Measurements from ENCODE around the gene EPB41L4A.
"Not testable (repeated sequence)": the region's sequence is repeated elsewhere in the genome, so short reads cannot be mapped to it uniquely, and the experiment has no call there.

EPB41L4A gene

DNA sequence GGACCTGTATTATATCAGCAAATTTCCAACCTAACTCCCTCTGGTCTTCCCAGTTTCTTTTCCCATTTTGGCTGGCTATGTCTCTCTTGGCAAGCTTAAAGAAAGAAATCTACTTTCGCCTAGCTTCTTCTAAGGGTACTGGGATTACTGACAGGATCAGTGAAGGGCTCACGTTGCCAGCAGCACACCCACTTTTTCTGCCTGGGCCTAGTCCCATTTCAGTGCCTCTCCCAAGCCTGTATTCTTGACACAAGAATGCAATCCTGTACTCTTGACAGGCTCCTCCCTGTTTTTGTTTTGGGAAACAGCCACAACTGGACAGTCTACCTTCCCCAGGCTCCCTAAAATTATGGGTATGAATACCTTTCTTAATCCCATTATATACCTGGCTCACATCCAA is 170.5 kb downstream of the EPB41L4A start:
- no peak for FAIRE-seq

DNA sequence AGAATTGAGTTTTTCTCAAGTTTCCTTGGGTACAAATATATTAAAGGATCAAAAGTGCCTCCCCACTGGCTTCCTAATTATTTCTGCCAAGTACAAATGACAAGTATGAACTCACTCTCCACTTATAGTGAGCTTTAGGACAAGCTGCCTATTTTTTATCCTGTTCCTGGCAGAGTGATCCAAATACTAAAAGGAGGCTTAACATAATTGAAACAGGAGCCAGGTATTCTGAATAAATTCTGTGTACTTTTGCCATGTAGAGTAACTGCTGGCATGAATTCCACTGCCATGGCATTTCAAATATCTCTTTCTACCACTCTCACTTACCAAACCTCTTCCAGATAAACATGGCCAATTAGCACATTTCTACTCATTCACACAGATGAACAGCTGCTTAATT is 171.1 kb downstream of the EPB41L4A start:
- FAIRE-seq: no peak

DNA sequence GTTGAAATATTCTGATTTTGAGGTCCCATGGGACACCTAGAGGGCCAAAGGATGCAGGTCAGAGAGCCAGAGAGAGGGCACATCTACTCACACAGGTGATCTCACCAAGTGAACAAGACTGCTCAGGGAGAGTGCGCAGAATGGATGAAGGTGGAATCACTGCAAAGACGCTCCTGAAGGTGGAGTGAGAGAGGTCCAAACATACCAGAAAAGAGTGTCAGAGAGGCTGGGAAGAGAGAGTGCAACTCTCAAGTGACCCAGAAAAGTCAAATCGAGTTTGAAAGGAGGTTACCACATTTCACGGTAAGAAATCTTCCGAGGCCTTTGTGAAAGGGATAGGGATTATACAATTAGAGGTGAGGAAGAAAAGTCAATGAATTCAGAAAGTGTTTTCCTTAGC is 173.4 kb downstream of the EPB41L4A start:
- no peak for FAIRE-seq

DNA sequence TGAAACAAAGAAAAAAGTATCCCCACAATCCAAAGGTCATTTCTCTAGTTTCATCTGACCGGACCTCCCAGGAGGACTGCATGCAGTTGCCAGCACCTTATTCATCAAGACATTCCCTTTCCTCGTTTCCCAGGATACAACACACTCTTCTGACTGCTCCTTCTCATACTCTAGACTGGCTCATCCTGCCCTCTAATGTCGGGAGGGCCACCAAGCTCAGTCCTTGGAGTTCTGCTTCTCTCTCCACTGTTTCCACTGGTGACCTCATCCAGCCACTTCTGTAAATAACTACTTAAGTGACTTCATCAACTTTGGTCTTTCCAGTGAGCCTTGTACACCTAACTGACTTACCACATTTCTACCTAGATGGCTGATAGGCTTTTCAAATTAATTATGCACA is 179.1 kb downstream of the EPB41L4A start:
- FAIRE-seq: no peak

DNA sequence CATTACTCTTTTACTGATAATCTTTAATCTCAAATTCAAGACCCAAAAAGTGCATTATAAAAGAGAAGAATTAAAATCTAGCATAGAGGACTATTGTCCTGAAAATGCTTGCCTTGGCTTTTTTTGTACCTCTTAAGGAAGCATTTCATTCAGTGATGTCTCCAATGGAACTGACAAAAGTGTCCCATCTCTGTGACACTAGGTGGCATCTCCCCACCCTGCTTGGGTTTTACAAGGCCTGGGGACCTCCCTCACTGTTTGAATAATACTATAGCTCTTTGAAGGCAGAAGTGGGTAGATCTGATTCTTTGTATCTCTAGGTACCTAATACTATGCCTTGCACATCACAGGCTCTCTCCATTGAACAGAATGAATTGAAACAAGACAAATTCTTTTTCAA is 180.6 kb downstream of the EPB41L4A start:
- FAIRE-seq: no peak

DNA sequence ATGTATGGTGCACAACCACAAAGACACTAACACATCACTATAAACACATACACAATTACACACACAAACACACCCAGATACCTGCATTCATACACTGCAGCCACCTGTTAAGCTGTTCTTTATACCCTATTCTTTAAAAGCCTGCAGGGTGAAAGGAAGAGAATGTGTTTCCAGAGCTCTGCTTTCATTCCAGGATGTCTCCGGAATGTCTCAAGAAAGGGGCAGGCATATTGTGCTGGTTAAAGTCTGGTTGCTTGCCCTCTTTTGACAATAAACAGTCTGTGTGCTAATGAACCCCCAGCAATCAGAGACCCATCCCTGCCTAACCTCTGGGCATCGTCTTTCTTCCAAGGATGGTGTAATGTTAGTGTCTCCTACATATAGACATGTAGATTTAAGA is 181.6 kb downstream of the EPB41L4A start:
- no peak for FAIRE-seq

DNA sequence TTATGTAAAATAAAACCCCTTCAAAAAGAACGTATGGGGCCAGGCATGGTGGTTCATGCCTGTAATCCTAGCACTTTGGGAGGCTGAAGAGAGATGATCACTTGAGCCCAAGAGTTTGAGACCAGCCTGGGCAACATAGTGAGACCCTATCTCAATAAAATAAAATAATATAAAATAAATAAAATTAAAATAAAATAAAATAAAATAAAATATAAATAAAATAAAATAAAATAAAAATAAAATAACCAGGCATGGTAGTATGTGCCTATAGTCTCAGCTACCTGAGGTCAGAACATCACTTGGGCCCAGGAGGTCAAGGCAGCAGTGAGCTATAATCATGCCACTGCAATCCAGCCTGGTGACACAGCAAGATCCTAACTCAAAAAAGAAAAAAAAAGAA is 185.1 kb downstream of the EPB41L4A start:
- FAIRE-seq: no peak

DNA sequence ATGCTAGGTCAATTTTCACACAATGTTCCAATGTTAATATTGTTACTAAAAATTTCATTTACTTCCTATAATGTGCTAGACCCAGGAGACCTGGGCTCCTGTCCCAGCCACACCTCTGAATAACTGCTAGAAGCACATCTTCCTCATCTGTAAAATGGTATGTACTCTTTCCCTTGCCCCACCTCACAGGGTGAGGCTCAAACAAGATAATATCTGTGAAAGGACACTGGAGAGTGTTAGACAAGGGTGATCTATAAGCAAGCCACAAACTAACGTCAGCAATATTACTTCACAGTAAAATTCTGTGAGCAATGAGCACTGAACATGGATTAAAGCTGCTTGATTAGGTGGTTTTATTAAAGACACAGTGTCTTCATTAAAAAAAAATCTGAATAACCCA is 186.4 kb downstream of the EPB41L4A start:
- no peak for FAIRE-seq

DNA sequence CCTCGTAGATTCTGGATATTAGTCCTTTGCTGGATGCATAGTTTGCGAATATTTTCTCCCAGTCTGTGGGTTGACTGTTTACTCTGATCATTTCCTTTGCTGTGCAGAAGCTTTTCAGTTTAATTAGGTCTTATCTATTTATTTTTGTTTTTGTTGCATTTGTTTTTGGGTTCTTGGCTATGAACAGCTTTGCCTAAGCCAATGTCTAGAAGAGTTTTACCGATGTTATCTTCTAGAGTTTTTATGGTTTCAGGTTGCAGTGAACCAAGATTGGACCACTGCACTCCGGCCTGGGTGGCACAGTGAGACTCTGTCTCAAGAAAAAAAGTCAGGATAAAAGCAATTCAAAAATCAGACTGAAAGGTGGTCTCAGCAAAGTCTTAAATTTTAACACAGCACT is 188.5 kb downstream of the EPB41L4A start:
- no peak for FAIRE-seq

DNA sequence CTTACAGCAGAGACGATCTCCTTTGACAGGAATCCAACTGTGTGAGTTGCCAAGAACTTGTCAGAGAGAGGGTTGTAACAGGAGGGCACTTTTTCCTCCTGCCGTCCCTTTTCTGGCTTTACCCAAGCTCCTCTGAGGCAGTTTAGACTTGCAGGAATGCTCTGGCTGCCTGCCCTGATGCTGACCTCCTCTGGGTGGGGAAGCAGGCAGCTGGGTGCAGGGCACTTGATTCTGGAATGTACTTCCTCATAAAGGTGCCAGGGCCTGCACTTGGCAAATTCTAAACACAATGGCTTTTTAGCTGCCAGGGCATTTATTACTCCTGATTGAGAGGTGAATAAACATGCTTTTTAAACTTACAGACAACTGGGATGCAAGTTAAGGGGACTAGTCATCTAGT is 190.4 kb downstream of the EPB41L4A start:
- FAIRE-seq: no peak

DNA sequence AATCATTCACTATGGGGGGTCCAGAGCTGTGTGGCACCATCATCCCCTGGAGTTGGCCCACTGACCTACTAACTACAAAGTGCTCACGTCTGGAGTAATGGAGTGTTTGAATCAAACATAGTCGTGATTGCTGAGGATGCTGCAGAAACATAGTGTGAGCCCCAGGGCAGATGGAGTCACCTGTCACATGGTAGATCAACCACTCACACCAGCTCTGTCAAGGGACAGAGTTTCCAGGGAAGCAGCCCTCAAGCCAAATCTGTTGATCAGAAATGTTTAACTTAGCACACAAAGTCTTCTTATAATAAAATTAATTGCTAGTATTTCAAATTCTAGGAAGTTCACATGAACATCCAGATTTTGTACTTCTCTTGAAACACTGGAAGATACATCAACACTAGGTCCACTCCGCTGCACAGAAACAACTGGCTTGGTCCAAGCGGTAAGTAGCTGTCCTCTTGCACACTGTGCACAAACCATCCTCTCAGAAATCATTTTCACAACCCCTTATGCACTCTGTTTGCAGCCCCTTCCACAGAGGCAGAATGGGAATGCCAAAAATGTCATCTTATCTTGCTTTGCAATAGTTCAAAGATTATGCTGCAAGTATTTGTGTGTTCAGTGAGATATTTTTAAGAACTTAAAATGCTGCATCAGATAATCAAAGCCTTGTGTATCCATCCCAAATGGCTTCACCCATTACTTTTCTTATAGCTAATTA is 191.0 kb downstream of the EPB41L4A start:
- no peak for FAIRE-seq

DNA sequence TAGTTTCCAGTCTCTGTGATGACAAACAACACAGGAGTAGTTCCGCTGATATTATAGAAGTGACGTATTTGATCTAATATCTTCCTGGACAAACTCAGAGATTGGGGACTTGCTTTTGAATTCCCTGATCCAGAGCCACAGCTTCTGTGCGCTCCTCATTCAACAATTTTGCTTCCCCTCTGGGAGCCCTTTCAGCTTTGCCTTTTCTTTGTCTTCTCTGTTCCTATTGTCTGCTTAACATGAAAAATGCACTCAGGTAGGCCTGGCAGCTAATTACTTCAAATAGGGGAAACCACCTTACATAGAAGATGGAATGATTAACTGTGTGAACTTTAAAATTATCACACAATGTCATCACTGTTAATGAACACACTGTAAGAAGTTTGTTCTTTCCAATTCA is 192.9 kb downstream of the EPB41L4A start:
- no peak for FAIRE-seq

DNA sequence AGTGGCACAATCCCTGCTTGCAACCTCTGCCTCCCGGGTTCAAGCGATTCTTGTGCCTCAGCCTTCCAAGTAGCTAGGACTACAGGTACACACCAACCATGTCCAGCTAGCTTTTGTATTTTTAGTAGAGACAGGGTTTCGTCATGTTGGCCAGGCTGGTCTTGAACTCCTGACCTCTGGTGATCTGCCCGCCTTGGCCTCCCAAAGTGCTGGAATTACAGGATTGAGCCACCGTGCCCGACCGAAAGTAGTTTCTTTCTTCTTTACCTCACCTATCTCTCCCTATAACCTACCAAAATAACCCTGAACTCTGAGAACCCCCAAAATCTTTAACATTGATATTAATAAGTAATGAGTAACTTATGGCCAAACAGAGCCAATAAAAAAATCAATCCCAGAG is 196.1 kb downstream of the EPB41L4A start:
- not testable (repeated sequence) for FAIRE-seq

DNA sequence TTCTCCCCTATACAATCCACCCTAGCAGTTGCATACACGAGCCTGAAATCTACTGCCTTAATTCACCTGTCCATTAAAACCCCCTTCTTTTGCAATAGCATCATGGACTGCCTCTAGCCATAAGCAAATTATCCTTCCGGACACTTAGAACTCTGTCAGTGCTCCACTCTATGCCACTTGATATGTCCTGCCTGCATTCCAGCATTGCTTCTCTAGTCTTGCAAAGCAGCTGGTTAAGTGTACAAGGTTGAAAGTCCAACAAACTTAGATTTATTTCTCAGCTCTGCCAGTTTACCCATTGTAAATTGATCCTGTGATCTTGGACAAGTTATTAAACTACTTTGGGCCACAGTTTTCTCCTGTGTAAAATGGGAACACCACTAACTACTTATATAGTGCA is 197.9 kb downstream of the EPB41L4A start:
- no peak for FAIRE-seq

DNA sequence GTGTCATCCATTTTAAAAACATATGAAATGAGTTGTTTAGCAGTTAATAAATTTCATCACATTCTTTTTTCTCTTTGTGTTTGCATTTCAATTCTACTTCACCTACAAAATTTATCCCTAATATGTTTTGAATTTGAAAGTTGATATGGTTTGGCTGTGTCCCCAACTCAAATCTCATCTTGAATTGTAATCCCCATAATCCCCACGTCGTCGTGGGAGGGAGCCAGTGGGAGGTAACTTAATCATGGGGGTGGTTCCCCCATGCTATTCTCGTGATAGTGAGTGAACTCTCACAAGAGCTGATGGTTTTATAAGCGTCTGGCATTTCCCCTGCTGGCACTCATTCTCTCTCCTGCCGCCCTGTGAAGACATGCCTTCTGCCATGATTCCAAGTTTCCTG is 200.1 kb downstream of the EPB41L4A start:
- FAIRE-seq: no peak

DNA sequence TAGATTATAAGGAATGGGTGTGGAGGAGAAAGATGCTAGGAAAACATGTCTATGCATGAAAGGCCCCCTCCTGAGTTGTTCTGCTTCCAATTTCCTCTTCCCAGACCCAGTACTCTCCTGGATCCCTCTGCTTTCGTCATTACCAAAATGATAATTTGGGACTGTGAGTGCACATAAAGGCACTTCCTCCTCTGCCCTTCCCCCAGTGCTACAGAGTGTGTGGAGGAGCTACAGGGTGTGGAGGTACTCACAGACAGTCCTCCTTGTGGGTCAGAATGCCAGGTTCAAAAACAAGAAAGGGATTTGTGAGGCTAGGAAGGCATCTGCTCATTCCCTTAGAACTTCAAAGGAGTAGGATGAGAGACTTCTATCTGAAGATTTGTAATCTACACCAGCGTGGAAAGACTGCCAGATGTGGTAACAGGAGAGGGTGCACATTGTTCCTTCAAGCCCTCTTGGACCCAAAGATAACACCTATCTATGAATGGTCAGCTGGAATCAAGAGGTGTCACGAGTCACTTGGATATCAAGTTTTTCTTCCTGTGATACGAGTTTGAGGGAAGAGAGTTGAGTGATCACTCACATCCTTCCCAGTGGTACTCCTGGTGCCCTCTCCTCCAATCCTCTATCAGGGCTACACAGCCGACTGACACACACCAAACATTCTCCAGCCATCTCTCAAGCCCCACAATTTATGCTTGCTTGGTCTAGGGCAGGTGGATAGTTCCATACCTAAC is 201.1 kb downstream of the EPB41L4A start:
- FAIRE-seq: no peak

DNA sequence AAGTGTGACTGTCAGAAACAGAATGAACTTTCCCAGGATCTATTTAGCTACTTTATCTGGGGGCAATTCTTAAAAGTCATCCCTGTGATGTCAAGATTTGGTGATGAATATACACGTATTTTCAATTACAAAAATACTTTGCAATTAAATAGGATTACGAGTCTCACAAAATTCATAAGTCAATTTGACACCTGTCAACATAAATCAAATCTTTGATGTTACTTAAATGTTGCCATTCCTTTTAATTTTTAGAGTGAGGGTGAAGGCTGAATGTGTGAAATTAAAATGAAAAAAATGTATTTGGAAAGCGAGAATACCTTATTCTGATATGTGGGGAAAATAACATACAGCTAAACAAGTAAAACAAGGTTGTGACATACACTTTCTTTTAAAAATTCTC is 202.9 kb downstream of the EPB41L4A start:
- FAIRE-seq: no peak

DNA sequence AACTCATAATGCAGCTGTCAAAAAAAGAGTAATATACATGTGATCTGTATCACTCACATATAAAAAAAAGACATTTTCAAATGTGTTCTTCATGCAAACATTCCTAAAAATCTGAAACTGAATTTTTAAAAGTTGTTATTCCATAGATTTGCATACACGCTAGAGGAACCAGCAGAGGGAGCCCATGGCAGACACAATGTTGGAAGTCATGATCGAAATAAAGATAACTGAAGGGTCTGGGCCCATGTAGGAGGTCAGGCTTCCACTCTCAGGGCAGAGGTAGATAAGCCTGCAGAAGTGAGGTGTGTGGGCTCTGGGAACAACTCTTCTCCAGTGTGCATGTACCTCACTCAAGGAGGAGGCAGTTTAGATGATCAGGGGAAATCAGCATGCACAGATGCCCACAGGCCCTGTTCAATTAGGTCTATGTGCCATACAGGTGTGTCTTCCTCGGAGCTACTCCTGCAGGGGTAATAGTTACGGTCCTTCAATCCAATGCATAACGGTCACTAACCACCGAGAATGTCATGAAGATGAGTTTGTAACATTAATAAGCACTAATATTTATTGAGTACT is 208.6 kb downstream of the EPB41L4A start:
- no peak for FAIRE-seq

DNA sequence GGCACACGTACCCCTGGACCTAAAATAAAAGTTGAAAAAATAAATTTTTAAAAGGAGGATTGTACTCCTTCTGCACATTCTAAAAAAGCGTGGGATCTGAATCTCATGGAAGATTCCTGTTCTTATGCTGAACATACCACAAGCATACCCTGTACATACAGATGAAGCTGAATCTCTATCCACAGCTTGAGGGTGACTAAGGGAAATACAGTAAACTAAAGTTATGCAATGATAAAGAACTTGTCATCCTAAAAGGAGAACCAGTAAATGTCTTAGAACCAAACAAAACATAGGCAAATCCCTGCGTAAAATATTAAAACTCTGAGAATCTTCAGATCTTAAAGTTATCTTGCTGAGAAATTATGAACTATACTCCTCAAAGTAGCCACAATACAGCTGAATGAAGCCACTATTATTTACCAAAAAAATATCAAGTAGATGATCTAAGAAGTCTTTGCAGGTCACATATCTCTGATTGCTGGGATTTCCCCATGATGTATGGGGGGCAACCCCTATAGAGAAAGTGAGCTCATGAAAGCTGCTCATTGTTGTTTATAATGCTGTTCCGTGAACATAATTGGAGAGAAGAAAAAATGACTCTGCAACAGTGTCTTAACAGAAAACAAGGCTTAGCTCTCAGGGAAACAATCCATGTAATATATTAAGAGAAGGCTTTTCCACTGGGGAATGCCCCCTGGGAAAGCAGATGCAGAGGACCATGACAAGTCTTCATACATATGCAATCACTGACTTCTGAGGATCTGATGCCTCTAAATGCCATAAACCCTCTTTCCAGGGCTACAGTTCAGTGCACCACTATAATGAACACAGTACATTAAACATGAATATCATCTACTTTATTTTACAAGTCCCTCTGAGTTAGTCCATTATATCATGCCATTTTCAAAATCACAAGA is 210.1 kb downstream of the EPB41L4A start:
- no peak for FAIRE-seq

DNA sequence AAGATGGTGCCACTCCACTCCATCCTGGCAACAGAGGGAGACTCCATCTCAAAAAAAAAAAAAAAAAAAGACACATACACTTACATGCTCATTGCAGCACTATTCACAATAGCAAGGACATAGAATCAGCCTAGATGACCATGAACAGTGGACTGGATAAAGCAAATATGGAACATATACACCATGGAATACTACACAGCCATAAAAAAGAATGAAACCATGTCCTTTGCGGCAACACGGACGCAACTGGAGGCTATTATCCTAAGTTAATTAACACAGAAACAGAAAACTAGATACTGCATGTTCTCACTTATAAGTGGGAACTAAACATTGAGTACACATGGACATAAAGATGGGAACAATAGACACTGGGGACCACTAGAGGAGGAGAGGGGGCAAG is 210.9 kb downstream of the EPB41L4A start:
- not testable (repeated sequence) for FAIRE-seq

DNA sequence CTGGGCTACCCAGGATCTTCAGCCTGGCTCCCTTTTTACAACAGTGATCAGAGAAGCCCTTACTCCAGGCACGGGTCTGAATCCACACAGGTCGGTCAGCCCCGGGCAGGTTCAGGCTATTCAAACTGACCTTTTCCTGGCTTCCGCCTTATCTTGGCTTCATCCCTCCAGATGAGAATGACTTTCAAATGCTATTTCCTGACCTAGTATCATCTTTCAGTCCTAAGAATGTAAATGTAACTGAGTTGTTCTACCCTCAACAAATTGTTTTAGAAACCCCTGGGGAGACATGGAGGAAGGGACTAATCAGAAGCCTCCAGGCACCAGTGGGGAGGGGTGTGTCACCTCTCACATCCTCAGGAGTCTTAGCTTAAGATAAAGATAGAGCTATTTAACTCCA is 213.2 kb downstream of the EPB41L4A start:
- no peak for FAIRE-seq

DNA sequence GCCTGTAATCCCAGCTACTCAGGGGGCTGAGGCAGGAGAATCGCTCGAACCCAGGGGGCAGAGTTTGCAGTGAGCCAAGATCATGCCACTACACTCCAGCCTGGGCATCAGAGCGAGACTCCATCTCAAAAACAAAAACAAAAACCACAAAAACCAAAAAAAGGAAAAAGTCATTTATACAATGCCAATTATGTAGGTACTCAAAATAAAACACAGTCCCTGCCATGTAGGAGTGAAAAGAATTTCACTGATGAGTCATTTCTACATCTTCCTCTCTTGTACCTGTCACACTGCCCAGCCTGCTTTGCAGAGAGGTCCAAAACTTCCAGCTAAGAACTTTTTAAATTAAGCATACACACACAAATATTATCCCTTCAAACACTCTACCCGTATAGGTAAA is 215.8 kb downstream of the EPB41L4A start:
- no peak for FAIRE-seq

DNA sequence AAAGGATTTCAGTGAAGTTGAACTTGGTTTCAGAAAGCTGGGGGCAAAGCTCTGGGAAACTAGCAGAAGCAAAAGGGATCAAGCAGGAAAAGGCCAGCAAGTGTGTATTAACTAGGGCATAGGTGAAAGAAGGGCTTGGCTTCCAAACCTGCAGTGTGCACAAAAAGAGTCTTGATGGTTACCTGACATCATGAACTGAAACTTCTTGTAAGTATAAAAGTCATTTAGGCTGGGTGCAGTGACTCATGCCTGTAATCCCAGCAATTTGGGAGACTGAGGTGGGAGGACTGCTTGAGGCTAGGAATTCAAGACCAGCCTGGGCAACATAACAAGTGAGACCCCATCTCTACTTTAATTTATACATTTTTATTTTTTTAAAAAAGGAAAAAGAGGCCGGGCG is 216.4 kb downstream of the EPB41L4A start:
- FAIRE-seq: no peak
